HepG2 (cell line): ENCODE measurements around the gene DNMT3B. TPM values are rescaled to one million over a fixed set of nuclear protein-coding genes. Genes with fewer than 3 reads are reported as not detected.

Source experiments
- ATAC-seq: fragments of 200-7000 bp; cut with Tn5 transposase; 3 replicates; pipeline ENCODE4 v1.9.1; 2020; ENCODE audit warnings: mild to moderate bottlenecking, moderate library complexity
- BruUV-seq: library from RNA; stranded (reverse); fragments of 400-500 nt; replicated peaks from 2 replicates; lab custom pipeline; 2021; lab: Mats Ljungman, UMichigan
- CTCF ChIA-PET: fragments of 300-600 bp; formaldehyde crosslinking; extraction: SDS; loops from one replicate; lab custom pipeline; 2021; ENCODE audit warnings: low total read pairs, inconsistent platforms, low intra/inter-chr PET ratio; lab: Yijun Ruan, JAX
- POLR2A ChIA-PET: fragments of 350-600 bp; sonication (Branson Sonifier 250); formaldehyde crosslinking; loops from one replicate; lab custom pipeline; 2020; ENCODE audit warnings: antibody characterized with exemption, inconsistent platforms; lab: Yijun Ruan, JAX
- DNase-seq: peaks from one replicate; pipeline ENCODE4 v3.0.0-alpha.2; 2015; ENCODE audit warnings: low spot score
- FAIRE-seq: peaks from 3 replicates; lab custom pipeline; 2011; peaks lifted over from hg19 to GRCh38; lab: Jason Lieb, UNC
- H2AFZ ChIP-seq: one replicate; pipeline ENCODE4 v1.6.1; 2011; ENCODE audit warnings: low read length, inconsistent platforms
- H3K27ac ChIP-seq: fragments of 300-600 bp; 3 replicates; pipeline ENCODE4 v1.8.0; 2011; ENCODE audit warnings: mixed run types, mild to moderate bottlenecking, mixed read lengths, low read length, inconsistent platforms; ENCODE audit not compliant: insufficient read depth; ENCODE audit errors: extremely low read length
- H3K27me3 ChIP-seq, 2 experiments: fragments of 200-600 bp in 1 of 2; 2 replicates in 1 of 2; 3 replicates in 1 of 2; pipeline versions ENCODE4 v1.6.0 to v1.8.0; 2011; ENCODE audit warnings: low read length in 2 of 2, mild to moderate bottlenecking in 2 of 2, moderate library complexity in 2 of 2, inconsistent platforms in 1 of 2; ENCODE audit not compliant: insufficient read depth in 2 of 2, control insufficient read depth in 1 of 2
- H3K36me3 ChIP-seq, 2 experiments: fragments of 200-600 bp in 1 of 2; replicated peaks in 1 of 2; 2 replicates in 1 of 2; 3 replicates in 1 of 2; pipeline versions ENCODE4 v1.5.1 to v1.8.0; 2011; ENCODE audit warnings: low read length in 2 of 2, inconsistent platforms in 1 of 2; ENCODE audit not compliant: insufficient read depth in 2 of 2, control insufficient read depth in 1 of 2
- H3K4me1 ChIP-seq: 2 replicates; pipeline ENCODE4 v1.5.1; 2012; ENCODE audit warnings: low read length, inconsistent platforms; ENCODE audit not compliant: insufficient read depth
- H3K4me2 ChIP-seq: 2 replicates; pipeline ENCODE4 v1.6.0; 2011; ENCODE audit warnings: low read depth, low read length, inconsistent platforms
- H3K4me3 ChIP-seq, 3 experiments: fragments of 200-600 bp in 1 of 3; sonication (generic), shearing (Covaris generic) in 1 of 3; replicated peaks in 1 of 3; 2 replicates each; pipeline ENCODE4 v1.5.1; 2011 to 2016; ENCODE audit warnings: low read length in 3 of 3, inconsistent platforms in 2 of 3, low read depth in 2 of 3, mild to moderate bottlenecking in 2 of 3, control low read depth in 1 of 3, mixed read lengths in 1 of 3; ENCODE audit not compliant: insufficient read depth in 1 of 3
- H3K79me2 ChIP-seq: one replicate; pipeline ENCODE4 v1.6.1; 2011; ENCODE audit warnings: low read length, inconsistent platforms; ENCODE audit not compliant: insufficient read depth
- H3K9ac ChIP-seq: 2 replicates; pipeline ENCODE4 v1.6.0; 2011; ENCODE audit warnings: mild to moderate bottlenecking, low read depth, low read length, inconsistent platforms; ENCODE audit not compliant: insufficient read depth
- H3K9me3 ChIP-seq: 2 replicates; pipeline ENCODE4 v1.5.1; 2012; ENCODE audit warnings: mild to moderate bottlenecking, low read length
- H4K20me1 ChIP-seq: 2 replicates; pipeline ENCODE4 v1.6.0; 2011; ENCODE audit warnings: inconsistent platforms, mild to moderate bottlenecking, low read length, moderate library complexity; ENCODE audit not compliant: insufficient read depth
- ATAD3A ChIP-seq: sonication (generic); formaldehyde crosslinking; IDR thresholded peaks from 2 replicates; pipeline ENCODE4 v1.4.0; 2020; ENCODE audit warnings: missing genetic modification reagents
- GABPA ChIP-seq, 2 experiments: IDR thresholded peaks; 2 replicates each; pipeline ENCODE4 v1.6.1; 2011 to 2016; ENCODE audit warnings: low read depth in 2 of 2, low read length in 1 of 2, missing biosample characterization in 1 of 2, missing genetic modification characterization in 1 of 2
- HNF4G ChIP-seq, 2 experiments: sonication (generic) in 1 of 2; formaldehyde crosslinking in 1 of 2; IDR thresholded peaks; 2 replicates each; pipeline versions ENCODE4 v1.4.0 to v1.6.1; 2011 to 2020; ENCODE audit warnings: borderline replicate concordance in 2 of 2, low read depth in 2 of 2, mild to moderate bottlenecking in 2 of 2, low read length in 1 of 2, missing genetic modification reagents in 1 of 2, moderate library complexity in 1 of 2
- NFKBIZ ChIP-seq: IDR thresholded peaks from 2 replicates; pipeline ENCODE4 v1.6.1; 2018; ENCODE audit warnings: missing genetic modification reagents, missing compliant biosample characterization
- NFYB ChIP-seq: sonication (generic); formaldehyde crosslinking; IDR thresholded peaks from 2 replicates; pipeline ENCODE4 v1.4.0; 2020; ENCODE audit warnings: missing genetic modification reagents
- NFYC ChIP-seq: IDR thresholded peaks from 2 replicates; pipeline ENCODE4 v1.6.1; 2016; ENCODE audit warnings: missing genetic modification reagents, missing compliant biosample characterization
- SP1 ChIP-seq, 2 experiments: fragments of 450-650 bp in 1 of 2; sonication (generic) in 1 of 2; formaldehyde crosslinking in 1 of 2; IDR thresholded peaks; 2 replicates each; pipeline versions ENCODE4 v1.4.0 to v1.6.1; 2016 to 2020; ENCODE audit warnings: missing genetic modification reagents in 1 of 2
- SP2 ChIP-seq: sonication (generic); formaldehyde crosslinking; IDR thresholded peaks from 2 replicates; pipeline ENCODE4 v1.5.1; 2020; ENCODE audit warnings: mild to moderate bottlenecking, missing genetic modification reagents
- TCF7 ChIP-seq: sonication (generic); IDR thresholded peaks from 2 replicates; pipeline ENCODE4 v1.6.1; 2016; ENCODE audit warnings: antibody characterized with exemption, low read depth
- ZNF883 ChIP-seq: sonication (generic); formaldehyde crosslinking; IDR thresholded peaks from 2 replicates; pipeline ENCODE4 v1.5.1; 2020; ENCODE audit warnings: mild to moderate bottlenecking, missing genetic modification reagents; ENCODE audit errors: not compliant biosample characterization
- WGBS: methylation state at CpG from one replicate; pipeline ENCODE4 v1.1.6; 2017; ENCODE audit warnings: low lambda C conversion rate; 5-methylcytosine and 5-hydroxymethylcytosine counted together
- in situ Hi-C: cut with HindIII; loops from 2 replicates; pipeline ENCODE4 v1.10.0; 2017; ENCODE audit warnings: low pct_unique_long_range_greater_than_20kb; ENCODE audit not compliant: extremely low pct_ligation_motif_present
- intact Hi-C: fragments of 100-400 bp; cut with micrococcal nuclease; formaldehyde crosslinking; loops from one replicate; pipeline ENCODE4 v1.10.0; 2022; ENCODE audit not compliant: unreplicated experiment
- polyA plus RNA-seq, 8 experiments: library from polyadenylated mRNA; depleted of rRNA in 3 of 8; stranded (reverse) in 7 of 8; unstranded in 1 of 8; fragments of >200 nt; fragmentation: Illumina TruSeq in 4 of 8; extraction: Trizol in 4 of 8; gene quantifications; 2 replicates each; pipeline versions ENCODE4 v1.2.1 to v1.2.3, GENCODE V29; 2011 to 2016; ENCODE audit warnings: low read depth in 4 of 8, missing spikeins in 1 of 8, mixed read lengths in 1 of 8; ENCODE audit not compliant: insufficient read depth in 1 of 8
- total RNA-seq, 5 experiments: library from RNA; depleted of rRNA; stranded (reverse); fragments of >200 nt; fragmentation: Illumina TruSeq; extraction: Trizol; gene quantifications; 2 replicates each; pipeline ENCODE4 v1.2.3, GENCODE V29; 2016; ENCODE audit warnings: low read depth in 1 of 5
- TF ChIP-seq, protein P1 (sequence below): sonication (generic); formaldehyde crosslinking; IDR thresholded peaks from 2 replicates; pipeline ENCODE4 v1.5.0; 2020; ENCODE audit warnings: missing genetic modification reagents
- TF ChIP-seq, protein P2 (sequence below): sonication (generic); formaldehyde crosslinking; IDR thresholded peaks from 2 replicates; pipeline ENCODE4 v1.8.1; 2023; ENCODE audit warnings: missing genetic modification reagents, inconsistent platforms, borderline replicate concordance
- TF ChIP-seq, protein P3 (sequence below): sonication (generic); formaldehyde crosslinking; IDR thresholded peaks from 2 replicates; pipeline ENCODE4 v1.5.0; 2020; ENCODE audit warnings: mild to moderate bottlenecking, missing genetic modification reagents
- TF ChIP-seq, protein P4 (sequence below): sonication (generic); formaldehyde crosslinking; IDR thresholded peaks from 2 replicates; pipeline ENCODE4 v1.5.0; 2020; ENCODE audit warnings: mild to moderate bottlenecking, low read depth, missing genetic modification reagents, borderline replicate concordance

DNMT3B gene
- total and polyA plus RNA-seq, 2 of the 13 experiments (the other 11 are each of a cell fraction or from before 2014, with no cell fraction given): 3.8 to 13.9 TPM

DNA sequence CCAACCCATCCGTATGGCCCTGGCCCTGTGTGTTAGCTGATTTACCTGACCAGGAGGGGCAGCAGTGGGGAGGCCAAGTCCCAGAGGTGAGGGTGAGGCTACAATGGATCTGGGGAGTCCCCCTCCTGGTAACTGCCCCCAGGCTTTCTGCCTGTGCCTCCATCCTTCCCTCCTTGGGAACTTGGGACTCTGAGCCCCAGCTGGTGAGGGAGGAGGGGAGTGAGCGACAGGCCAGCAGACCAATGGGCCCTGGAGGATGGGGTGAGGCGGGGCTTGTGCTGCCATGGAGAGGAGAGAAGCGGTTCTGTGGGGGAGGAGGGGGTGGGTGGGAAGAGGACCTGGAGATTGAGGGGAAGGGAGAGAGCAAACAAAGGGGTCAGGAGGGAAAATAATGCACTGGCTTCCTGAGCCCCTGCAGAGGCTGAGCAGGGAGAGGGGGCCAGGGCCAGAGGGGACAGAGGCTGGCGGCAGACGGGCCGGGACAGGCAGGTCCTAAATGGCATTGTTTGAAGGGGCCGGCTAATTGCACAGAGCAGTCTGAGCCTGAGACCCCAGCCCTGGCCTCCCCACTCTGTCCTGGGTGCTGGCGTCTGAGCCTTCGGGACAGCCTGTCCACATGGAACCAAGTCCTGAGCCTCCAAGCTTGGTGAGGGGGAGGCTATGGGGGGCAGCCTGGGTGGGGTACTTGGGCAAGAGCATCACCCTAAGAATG is 17.5 kb downstream of the DNMT3B start:
- DNase-seq (no peak), ATAC-seq (peak; percentile 7; the same call in 1 of the 3 replicates), FAIRE-seq (no peak)
- no TSS peak for BruUV-seq
- WGBS: 97% methylated on average over 10 of the region's 10 CpGs
- in situ Hi-C loops (loop anchor here (5.0 kb wide), 1 partner anchor 107 kb away; the partner anchor contains the start of gene C20orf203), intact Hi-C loops (loop anchor here (5.0 to 10.0 kb wide), 2 partner anchors 37 to 255 kb away; partner anchors contain the start of gene COMMD7)
- no peak overlapping the region for H3K4me3 ChIP-seq
- CTCF ChIA-PET: interaction anchor here (0.8 to 6.1 kb wide), 2 partner anchors 101 to 107 kb away, joined by 4 to 203 read pairs; partner anchors contain the start of gene C20orf203
- H3K36me3 ChIP-seq: peaks cover 3 to 13% of the 10 kb centered on the region in 2 experiments; a peak in 4 of 5 replicates
- POLR2A ChIA-PET: interaction anchor here (2.9 kb wide), 1 partner anchor 99 kb away, joined by 16 read pairs; no protein-coding TSS in a partner anchor
- no peaks in the 10 kb centered on the region for H3K27me3 ChIP-seq
- H3K79me2 ChIP-seq: no peaks in the 10 kb centered on the region
- no peak overlapping the region for H3K4me2 ChIP-seq
- H2AFZ ChIP-seq: no peak overlapping the region
- no peak overlapping the region for H3K27ac ChIP-seq
- no peaks in the 10 kb centered on the region for H4K20me1 ChIP-seq
- no peaks in the 10 kb centered on the region for H3K9me3 ChIP-seq
- H3K4me1 ChIP-seq: peaks cover 35% of the 10 kb centered on the region
- H3K9ac ChIP-seq: no peak overlapping the region
- TF ChIP-seq, protein P1, sequence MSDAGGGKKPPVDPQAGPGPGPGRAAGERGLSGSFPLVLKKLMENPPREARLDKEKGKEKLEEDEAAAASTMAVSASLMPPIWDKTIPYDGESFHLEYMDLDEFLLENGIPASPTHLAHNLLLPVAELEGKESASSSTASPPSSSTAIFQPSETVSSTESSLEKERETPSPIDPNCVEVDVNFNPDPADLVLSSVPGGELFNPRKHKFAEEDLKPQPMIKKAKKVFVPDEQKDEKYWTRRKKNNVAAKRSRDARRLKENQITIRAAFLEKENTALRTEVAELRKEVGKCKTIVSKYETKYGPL (CRISPR knock-in tag): no peak
- TF ChIP-seq SP2: peak; percentile 53
- peak; percentile 67 for TF ChIP-seq NFYB (CRISPR knock-in tag)
- TF ChIP-seq HNF4G (IDR thresholded peaks at IDR 0.05; ENCODE audit: borderline replicate concordance, low read depth, low read length): peak; percentile 4; the same call in 1 of the 2 replicates
- TF ChIP-seq HNF4G (CRISPR knock-in tag; IDR thresholded peaks at IDR 0.05; ENCODE audit: borderline replicate concordance, low read depth): no peak
- TF ChIP-seq, protein P2, sequence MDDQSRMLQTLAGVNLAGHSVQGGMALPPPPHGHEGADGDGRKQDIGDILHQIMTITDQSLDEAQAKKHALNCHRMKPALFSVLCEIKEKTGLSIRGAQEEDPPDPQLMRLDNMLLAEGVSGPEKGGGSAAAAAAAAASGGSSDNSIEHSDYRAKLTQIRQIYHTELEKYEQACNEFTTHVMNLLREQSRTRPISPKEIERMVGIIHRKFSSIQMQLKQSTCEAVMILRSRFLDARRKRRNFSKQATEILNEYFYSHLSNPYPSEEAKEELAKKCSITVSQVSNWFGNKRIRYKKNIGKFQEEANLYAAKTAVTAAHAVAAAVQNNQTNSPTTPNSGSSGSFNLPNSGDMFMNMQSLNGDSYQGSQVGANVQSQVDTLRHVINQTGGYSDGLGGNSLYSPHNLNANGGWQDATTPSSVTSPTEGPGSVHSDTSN (CRISPR knock-in tag): no peak
- no peak for TF ChIP-seq ZNF883 (CRISPR knock-in tag)
- TF ChIP-seq ATAD3A (CRISPR knock-in tag): no peak
- peak; percentile 59 for TF ChIP-seq NFYC (CRISPR knock-in tag)
- no peak for TF ChIP-seq SP1 (IDR thresholded peaks at IDR 0.05)
- no peak for TF ChIP-seq SP1 (CRISPR knock-in tag; IDR thresholded peaks at IDR 0.05)
- TF ChIP-seq, protein P3, sequence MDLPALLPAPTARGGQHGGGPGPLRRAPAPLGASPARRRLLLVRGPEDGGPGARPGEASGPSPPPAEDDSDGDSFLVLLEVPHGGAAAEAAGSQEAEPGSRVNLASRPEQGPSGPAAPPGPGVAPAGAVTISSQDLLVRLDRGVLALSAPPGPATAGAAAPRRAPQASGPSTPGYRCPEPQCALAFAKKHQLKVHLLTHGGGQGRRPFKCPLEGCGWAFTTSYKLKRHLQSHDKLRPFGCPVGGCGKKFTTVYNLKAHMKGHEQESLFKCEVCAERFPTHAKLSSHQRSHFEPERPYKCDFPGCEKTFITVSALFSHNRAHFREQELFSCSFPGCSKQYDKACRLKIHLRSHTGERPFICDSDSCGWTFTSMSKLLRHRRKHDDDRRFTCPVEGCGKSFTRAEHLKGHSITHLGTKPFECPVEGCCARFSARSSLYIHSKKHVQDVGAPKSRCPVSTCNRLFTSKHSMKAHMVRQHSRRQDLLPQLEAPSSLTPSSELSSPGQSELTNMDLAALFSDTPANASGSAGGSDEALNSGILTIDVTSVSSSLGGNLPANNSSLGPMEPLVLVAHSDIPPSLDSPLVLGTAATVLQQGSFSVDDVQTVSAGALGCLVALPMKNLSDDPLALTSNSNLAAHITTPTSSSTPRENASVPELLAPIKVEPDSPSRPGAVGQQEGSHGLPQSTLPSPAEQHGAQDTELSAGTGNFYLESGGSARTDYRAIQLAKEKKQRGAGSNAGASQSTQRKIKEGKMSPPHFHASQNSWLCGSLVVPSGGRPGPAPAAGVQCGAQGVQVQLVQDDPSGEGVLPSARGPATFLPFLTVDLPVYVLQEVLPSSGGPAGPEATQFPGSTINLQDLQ: no peak
- no peak for TF ChIP-seq NFKBIZ (CRISPR knock-in tag)
- no peak for TF ChIP-seq TCF7
- TF ChIP-seq GABPA (IDR thresholded peaks at IDR 0.05; ENCODE audit: low read depth, low read length): 0 out of 2 replicates have a peak, but pooled peaks have one; percentile 12
- no peak for TF ChIP-seq GABPA (CRISPR knock-in tag; IDR thresholded peaks at IDR 0.05; ENCODE audit: low read depth)
- TF ChIP-seq, protein P4, sequence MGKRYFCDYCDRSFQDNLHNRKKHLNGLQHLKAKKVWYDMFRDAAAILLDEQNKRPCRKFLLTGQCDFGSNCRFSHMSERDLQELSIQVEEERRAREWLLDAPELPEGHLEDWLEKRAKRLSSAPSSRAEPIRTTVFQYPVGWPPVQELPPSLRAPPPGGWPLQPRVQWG: no peak
